ENCODE data around the gene PHLDA2.

DNA sequence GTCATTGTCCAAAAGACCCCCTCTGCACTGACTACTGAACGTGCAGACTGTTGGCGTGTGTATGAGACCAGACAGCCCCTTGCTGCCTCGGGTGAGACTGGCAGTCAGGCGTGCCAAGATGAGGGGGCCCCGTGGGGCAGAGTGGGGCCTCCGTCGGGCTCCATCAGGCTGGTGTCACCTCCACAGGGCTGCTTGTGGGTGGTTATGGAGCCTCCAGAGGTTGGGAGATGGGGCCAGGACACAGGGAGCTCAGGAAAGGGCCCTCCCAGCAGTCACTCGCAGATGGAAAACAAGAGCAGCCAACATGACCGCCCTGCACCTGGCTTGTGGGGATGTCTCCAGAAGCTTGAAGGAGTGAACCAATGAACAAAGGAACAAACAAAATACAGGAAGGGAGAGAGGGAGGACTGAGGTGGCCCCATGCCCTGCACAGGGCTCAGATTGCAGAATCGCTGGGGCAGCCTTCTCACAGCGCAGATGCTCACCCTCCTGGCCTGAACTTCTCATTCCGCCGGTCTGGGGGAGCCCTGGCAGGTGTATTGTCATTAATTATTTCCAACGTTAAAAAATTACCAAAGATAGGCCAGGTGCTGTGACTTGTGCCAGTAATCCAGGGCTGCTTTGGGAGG is 5.5 kb upstream of the PHLDA2 start:
- TF ChIP-seq, protein P1, sequence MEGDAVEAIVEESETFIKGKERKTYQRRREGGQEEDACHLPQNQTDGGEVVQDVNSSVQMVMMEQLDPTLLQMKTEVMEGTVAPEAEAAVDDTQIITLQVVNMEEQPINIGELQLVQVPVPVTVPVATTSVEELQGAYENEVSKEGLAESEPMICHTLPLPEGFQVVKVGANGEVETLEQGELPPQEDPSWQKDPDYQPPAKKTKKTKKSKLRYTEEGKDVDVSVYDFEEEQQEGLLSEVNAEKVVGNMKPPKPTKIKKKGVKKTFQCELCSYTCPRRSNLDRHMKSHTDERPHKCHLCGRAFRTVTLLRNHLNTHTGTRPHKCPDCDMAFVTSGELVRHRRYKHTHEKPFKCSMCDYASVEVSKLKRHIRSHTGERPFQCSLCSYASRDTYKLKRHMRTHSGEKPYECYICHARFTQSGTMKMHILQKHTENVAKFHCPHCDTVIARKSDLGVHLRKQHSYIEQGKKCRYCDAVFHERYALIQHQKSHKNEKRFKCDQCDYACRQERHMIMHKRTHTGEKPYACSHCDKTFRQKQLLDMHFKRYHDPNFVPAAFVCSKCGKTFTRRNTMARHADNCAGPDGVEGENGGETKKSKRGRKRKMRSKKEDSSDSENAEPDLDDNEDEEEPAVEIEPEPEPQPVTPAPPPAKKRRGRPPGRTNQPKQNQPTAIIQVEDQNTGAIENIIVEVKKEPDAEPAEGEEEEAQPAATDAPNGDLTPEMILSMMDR (conservative IDR thresholded peaks at IDR 0.05; ENCODE audit: low read length): no peak
- TF ChIP-seq EZH2phosphoT487 (IDR thresholded peaks at IDR 0.05; ENCODE audit: borderline replicate concordance): no peak

Data from Loucy (cell line).